ENCODE data around the gene AKNA. TPM values are rescaled to one million over a fixed set of nuclear protein-coding genes. Genes with fewer than 3 reads are reported as not detected.

AKNA gene
- total RNA-seq, 1 donor from 2014 or later, result 14.6 TPM

DNA sequence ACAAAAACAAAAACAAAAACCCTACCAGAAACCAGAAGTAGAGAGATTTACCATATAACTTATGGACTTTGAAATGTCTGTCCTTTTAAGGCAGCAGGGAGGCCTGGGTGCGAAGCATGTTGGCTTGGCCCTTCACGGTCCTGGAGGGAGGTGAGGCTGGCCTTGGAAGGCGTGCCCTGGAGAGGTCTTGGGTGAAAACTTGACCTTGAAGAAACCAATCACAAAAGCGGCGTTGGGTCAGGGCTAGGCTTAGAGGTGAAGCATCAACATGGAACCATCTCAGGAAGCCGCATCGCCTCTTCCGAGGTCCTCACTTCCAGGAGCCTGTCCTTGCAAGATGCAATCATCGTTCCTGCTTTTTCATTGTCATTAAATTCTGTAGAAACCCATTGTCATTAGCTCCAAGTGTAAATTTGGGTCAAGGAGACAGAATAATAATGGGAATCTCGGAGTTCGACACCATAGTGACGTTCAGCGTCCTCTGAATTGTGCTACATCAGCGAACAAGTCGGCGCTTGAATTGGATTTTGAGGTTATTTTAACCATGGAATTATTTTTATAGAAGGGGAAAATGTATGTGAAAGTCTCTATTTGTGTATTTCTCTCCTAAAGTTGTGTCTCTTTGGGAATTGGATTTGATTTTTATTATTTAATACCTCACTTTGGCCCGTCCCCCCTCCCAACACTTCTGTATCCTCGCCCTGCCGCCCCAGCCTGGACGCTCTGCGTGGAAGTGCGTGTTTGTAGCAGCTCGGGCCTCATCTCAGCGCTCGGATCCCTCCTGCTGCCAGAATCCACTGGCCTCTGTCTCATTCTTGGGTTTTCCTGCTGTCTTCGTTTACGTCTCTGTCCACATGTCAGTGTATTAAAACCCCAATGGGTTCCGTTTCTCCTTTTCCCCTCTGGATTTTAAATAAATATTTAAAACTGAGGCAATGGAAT, 75.9 kb downstream of the AKNA start:
- H3K4me3 ChIP-seq (ENCODE audit: low read depth, low read length), result no peak overlapping the region
- TF ChIP-seq, protein P1, sequence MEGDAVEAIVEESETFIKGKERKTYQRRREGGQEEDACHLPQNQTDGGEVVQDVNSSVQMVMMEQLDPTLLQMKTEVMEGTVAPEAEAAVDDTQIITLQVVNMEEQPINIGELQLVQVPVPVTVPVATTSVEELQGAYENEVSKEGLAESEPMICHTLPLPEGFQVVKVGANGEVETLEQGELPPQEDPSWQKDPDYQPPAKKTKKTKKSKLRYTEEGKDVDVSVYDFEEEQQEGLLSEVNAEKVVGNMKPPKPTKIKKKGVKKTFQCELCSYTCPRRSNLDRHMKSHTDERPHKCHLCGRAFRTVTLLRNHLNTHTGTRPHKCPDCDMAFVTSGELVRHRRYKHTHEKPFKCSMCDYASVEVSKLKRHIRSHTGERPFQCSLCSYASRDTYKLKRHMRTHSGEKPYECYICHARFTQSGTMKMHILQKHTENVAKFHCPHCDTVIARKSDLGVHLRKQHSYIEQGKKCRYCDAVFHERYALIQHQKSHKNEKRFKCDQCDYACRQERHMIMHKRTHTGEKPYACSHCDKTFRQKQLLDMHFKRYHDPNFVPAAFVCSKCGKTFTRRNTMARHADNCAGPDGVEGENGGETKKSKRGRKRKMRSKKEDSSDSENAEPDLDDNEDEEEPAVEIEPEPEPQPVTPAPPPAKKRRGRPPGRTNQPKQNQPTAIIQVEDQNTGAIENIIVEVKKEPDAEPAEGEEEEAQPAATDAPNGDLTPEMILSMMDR (conservative IDR thresholded peaks at IDR 0.05; ENCODE audit: low read depth, low read length), result no peak

DNA sequence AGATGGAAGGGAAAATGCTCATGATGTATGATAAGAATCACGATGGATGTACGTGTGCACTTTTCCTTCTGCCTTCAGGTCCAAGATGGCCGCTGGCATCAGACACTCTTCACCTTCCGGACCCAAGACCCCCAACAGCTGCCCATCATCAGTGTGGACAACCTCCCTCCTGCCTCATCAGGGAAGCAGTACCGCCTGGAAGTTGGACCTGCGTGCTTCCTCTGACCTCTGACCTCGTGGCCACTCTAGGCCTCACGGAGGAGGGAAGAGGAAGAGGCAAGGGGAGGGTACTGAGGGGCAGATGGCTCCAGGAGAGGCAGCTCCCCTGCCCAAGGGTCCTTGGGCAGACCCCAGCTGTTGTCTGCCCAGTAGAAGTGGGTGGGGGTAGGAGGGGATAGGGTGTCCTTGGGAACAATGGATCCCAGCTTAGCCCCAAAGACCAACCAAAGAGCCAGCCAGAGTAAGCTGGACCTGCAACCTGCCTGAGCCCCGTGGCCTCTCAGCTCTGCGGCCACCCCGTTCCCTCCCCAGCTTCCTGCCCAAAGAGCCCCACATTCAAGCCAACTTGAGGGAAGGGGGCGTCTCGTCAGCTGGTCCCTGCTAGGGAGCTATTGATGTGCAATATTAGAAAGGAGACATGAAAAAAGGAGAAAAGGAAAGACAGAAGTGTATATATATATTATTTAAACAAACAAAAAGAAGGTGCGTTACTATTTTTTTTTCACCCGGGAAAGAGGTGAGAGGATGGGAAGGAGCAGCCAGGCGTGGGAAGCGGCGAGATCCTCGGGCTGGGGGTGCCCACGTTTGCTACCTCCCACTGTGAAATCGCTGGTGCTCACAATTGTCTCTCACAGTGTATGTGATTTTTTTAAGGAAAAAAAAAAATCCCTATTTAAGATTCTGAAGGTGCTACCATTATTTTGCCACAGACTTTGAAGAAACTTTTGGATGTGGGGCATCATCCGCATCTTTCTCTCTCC, 77.0 kb downstream of the AKNA start:
- TF ChIP-seq, protein P1 (conservative IDR thresholded peaks at IDR 0.05; ENCODE audit: low read depth, low read length), result no peak
- DNase-seq (ENCODE audit: low read depth), result no peak

More for the DNA sequence above, 75.9 kb downstream of the AKNA start:
- no peak for DNase-seq (ENCODE audit: low read depth)

DNA sequence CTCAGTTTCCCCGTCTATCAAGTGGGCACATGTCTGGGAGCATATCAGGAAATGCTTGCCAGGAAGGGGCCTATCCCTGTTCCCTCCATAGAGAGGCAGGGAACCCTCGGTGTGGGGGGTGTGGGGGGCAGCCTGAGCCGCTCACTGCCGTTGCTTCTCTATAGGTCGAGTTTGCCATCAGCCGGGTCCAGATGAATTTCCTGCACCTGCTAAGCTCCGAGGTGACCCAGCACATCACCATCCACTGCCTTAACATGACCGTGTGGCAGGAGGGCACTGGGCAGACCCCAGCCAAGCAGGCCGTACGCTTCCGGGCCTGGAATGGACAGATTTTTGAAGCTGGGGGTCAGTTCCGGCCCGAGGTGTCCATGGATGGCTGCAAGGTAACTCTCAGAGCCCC, 78.7 kb downstream of the AKNA start:
- H3K4me3 ChIP-seq (ENCODE audit: low read depth, low read length), result no peak overlapping the region
- TF ChIP-seq, protein P1 (conservative IDR thresholded peaks at IDR 0.05; ENCODE audit: low read depth, low read length), result no peak
- DNase-seq (ENCODE audit: low read depth), result no peak

More for the DNA sequence above, 77.0 kb downstream of the AKNA start:
- H3K4me3 ChIP-seq (ENCODE audit: low read depth, low read length), result no peak overlapping the region

DNA sequence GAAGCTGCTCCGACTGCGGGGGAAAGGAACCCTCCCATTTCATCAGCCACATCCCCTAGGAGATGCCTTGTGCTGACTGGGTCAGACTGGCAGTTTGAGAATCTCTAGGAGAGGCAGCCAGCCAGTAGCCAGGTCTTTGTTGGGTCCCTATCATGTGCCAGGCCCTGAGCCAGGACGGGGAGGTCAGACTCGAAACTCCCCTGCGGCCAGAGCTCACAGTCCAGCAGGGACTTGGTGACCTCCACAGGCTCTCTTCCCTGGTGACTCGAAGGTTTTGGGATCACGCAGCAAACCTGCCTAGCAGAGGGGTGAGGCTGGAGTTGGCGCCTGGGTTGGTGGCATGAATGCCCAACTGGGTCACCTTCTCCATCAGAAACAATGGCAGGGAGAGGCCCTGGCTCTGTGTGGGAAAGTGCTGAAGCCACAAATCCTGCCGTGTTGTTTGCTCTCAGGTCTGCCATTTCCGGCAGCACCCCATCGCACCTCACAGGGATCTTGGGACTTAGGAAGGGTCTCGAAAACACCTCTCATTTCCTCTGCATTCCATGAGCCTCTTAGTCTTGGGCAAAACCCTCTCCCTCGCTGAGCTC, 79.3 kb downstream of the AKNA start:
- TF ChIP-seq, protein P1 (conservative IDR thresholded peaks at IDR 0.05; ENCODE audit: low read depth, low read length), result no peak
- no peak for DNase-seq (ENCODE audit: low read depth)
- no peak overlapping the region for H3K4me3 ChIP-seq (ENCODE audit: low read depth, low read length)

DNA sequence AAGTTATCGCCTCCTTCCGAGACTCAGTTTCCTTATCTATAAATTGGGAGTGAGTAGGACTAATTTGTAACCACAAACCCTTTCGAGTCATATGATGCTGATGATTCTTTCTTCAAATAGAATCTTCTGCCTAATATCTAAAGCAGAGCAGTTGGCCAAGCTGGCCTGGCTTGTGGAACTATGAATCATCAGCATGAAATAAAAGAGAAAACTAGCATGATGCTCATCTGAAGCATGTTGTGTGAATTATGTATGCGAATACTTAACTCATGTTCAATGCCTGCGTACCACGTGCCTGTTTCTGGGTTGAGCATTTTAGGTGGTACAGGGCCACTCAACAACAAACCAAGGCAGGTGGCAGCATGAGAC, 79.9 kb downstream of the AKNA start:
- no peak overlapping the region for H3K4me3 ChIP-seq (ENCODE audit: low read depth, low read length)
- DNase-seq (ENCODE audit: low read depth), result no peak
- TF ChIP-seq, protein P1 (conservative IDR thresholded peaks at IDR 0.05; ENCODE audit: low read depth, low read length), result no peak

DNA sequence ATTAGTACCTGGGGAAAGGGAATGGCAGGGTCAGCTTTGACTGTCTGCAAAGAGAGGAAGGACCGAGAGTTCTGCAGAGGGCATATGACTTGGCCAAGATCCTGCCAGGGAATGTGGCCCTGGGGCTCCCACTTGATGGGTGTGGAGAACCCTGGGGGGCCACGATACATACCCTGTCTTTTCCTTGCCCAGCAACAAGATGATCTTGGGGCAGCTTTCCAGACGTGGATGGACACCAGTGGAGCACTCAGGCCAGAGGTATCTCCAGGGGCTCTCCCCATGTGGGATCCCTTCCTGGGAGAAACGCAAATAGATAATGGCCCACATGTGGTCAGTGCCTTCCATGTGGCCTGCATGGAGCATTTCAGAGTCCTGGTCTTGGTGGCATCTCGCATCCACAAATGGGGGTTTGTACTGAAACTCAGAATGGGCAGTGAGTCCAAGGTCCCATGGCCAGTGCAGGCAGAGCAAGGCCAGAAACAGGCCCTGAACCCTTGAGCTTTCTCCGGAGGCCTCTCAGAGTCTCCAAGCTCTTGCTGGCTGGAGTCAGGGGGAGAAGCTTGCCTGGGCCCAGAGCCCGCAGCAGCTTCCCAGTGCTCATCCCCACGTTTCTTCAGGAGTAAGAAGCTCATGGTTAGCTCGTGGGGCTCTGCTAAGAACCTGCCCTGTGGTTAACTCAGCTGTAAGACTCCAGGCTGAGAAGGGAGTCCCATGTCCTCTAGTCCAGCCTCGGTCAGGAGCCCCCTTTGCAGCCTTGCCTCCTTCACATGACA, 83.2 kb downstream of the AKNA start:
- DNase-seq (ENCODE audit: low read depth), result no peak
- H3K4me3 ChIP-seq (ENCODE audit: low read depth, low read length), result no peak overlapping the region
- TF ChIP-seq, protein P1 (conservative IDR thresholded peaks at IDR 0.05; ENCODE audit: low read depth, low read length), result no peak

Measured in epithelial cell of proximal tubule (primary cell).